Kidney epithelial cell (primary cell): ENCODE results near the gene RNASE8. TPM values are rescaled to one million over a fixed set of nuclear protein-coding genes. Genes with fewer than 3 reads are reported as not detected.

Experiments
- DNase-seq: peaks from one replicate; pipeline ENCODE4 v3.0.0-alpha.2; 2010; ENCODE audit warnings: low read depth
- H3K27me3 ChIP-seq: 2 replicates; pipeline ENCODE4 v1.6.0; 2011; ENCODE audit warnings: low read length; ENCODE audit not compliant: control insufficient read depth, insufficient read depth
- H3K36me3 ChIP-seq: 2 replicates; pipeline ENCODE4 v1.5.1; 2011; ENCODE audit warnings: low read length; ENCODE audit not compliant: control insufficient read depth, insufficient read depth
- H3K4me3 ChIP-seq: 2 replicates; pipeline ENCODE4 v1.5.1; 2011; ENCODE audit warnings: low read depth, mild to moderate bottlenecking, control low read depth, low read length
- CTCF ChIP-seq: IDR thresholded peaks from 2 replicates; pipeline ENCODE4 v1.5.1; 2011; ENCODE audit warnings: mild to moderate bottlenecking, moderate library complexity, low read length, control low read depth, inconsistent platforms; ENCODE audit not compliant: insufficient read depth, poor library complexity, severe bottlenecking
- total RNA-seq: library from RNA; depleted of rRNA; stranded (reverse); fragments of >200 nt; gene quantifications from 2 replicates; pipeline ENCODE4 v1.2.3, GENCODE V29; 2015

RNASE8 gene
- total RNA-seq, 1 donor from 2014 or later = not detected

GRCh38 chr14:21017528-21018245 is 39.9 kb upstream of the RNASE8 start:
- no peaks in the 10 kb centered on the region for H3K36me3 ChIP-seq
- H3K4me3 ChIP-seq = no peak overlapping the region
- peaks cover 5% of the 10 kb centered on the region for H3K27me3 ChIP-seq
- TF ChIP-seq CTCF = no peak
- no peak for DNase-seq

GRCh38 chr14:21018286-21018685 is 39.3 kb upstream of the RNASE8 start:
- Histone ChIP-seq H3K27me3 (peaks cover 6% of the 10 kb centered on the region), H3K4me3 (no peak overlapping the region), H3K36me3 (no peaks in the 10 kb centered on the region)
- no peak for TF ChIP-seq CTCF
- no peak for DNase-seq

- H3K36me3 ChIP-seq = no peaks in the 10 kb centered on the region
- DNase-seq = no peak
- no peak overlapping the region for H3K4me3 ChIP-seq
- TF ChIP-seq CTCF = no peak
- peaks cover 10% of the 10 kb centered on the region for H3K27me3 ChIP-seq
Measured at GRCh38 chr14:21018781-21019180, 38.8 kb upstream of the RNASE8 start.

GRCh38 chr14:21019366-21019765 is 38.3 kb upstream of the RNASE8 start:
- no peak overlapping the region for H3K4me3 ChIP-seq
- peaks cover 16% of the 10 kb centered on the region for H3K27me3 ChIP-seq

GRCh38 chr14:21020977-21021545 is 36.6 kb upstream of the RNASE8 start:
- H3K36me3 ChIP-seq = no peaks in the 10 kb centered on the region
- no peak for DNase-seq
- peaks cover 30% of the 10 kb centered on the region for H3K27me3 ChIP-seq
- no peak overlapping the region for H3K4me3 ChIP-seq
- TF ChIP-seq CTCF = no peak

More at GRCh38 chr14:21019366-21019765, 38.3 kb upstream of the RNASE8 start:
- DNase-seq = no peak
- TF ChIP-seq CTCF = no peak
- no peaks in the 10 kb centered on the region for H3K36me3 ChIP-seq
